H1 (cell line): ENCODE data around the gene RYK. TPM values are rescaled to one million over a fixed set of nuclear protein-coding genes. Genes with fewer than 3 reads are reported as not detected.

Experiments used
- CTCF ChIA-PET: fragments of 300-600 bp; sonication (Branson Sonifier 250); formaldehyde crosslinking; loops from one replicate; lab custom pipeline; 2021; ENCODE audit not compliant: partially characterized antibody; lab: Charles Lee
- POLR2A ChIA-PET: fragments of 300-600 bp; sonication (Branson Sonifier 250); formaldehyde crosslinking; loops from one replicate; lab custom pipeline; 2021; ENCODE audit warnings: inconsistent platforms; ENCODE audit not compliant: partially characterized antibody; lab: Charles Lee
- DNase-seq, 2 experiments: peaks; one replicate each; pipeline versions ENCODE4 v3.0.0 to v3.0.0-alpha.2; 2010 to 2022; ENCODE audit warnings: low spot score in 2 of 2, low read depth in 1 of 2, mixed read lengths in 1 of 2
- FAIRE-seq: peaks from 2 replicates; lab custom pipeline; 2011; peaks lifted over from hg19 to GRCh38; lab: Jason Lieb, UNC
- H2AFZ ChIP-seq: 2 replicates; pipeline ENCODE4 v1.8.1; 2012; ENCODE audit warnings: low read length, inconsistent platforms
- H2AK5ac ChIP-seq: 2 replicates; pipeline ENCODE4 v1.6.1; 2013; ENCODE audit warnings: low read depth, low read length
- H2BK120ac ChIP-seq: replicated peaks from 2 replicates; pipeline ENCODE3; 2013; ENCODE audit warnings: low read depth, low read length, inconsistent platforms
- H2BK12ac ChIP-seq: 2 replicates; pipeline ENCODE4 v1.6.1; 2013; ENCODE audit warnings: low read depth, low read length
- H2BK15ac ChIP-seq: 2 replicates; pipeline ENCODE4 v1.6.1; 2013; ENCODE audit warnings: low read length
- H2BK20ac ChIP-seq: 2 replicates; pipeline ENCODE4 v1.6.1; 2013; ENCODE audit warnings: low read length
- H2BK5ac ChIP-seq: 2 replicates; pipeline ENCODE4 v1.6.1; 2013; ENCODE audit warnings: low read depth, low read length
- H3K14ac ChIP-seq: 2 replicates; pipeline ENCODE4 v1.6.1; 2013; ENCODE audit warnings: inconsistent platforms; ENCODE audit not compliant: insufficient read length
- H3K18ac ChIP-seq: 2 replicates; pipeline ENCODE4 v1.6.1; 2013; ENCODE audit warnings: low read length; ENCODE audit errors: extremely low read depth
- H3K23ac ChIP-seq: 2 replicates; pipeline ENCODE4 v1.6.1; 2013; ENCODE audit warnings: inconsistent platforms; ENCODE audit not compliant: insufficient read length
- H3K23me2 ChIP-seq: 2 replicates; pipeline ENCODE4 v1.6.1; 2013; ENCODE audit warnings: low read depth, low read length
- H3K27ac ChIP-seq: 2 replicates; pipeline ENCODE4 v1.6.1; 2011; ENCODE audit warnings: low read depth, low read length, inconsistent platforms
- H3K27me3 ChIP-seq, 4 experiments: replicated peaks in 1 of 4; 1 replicate in 1 of 4; 2 replicates in 3 of 4; pipeline versions ENCODE4 v1.6.1 to v1.8.1; 2011 to 2013; ENCODE audit warnings: low read length in 3 of 4, mild to moderate bottlenecking in 3 of 4, inconsistent platforms in 2 of 4, mixed read lengths in 2 of 4, moderate library complexity in 1 of 4; ENCODE audit not compliant: control insufficient read depth in 3 of 4, insufficient read depth in 3 of 4; ENCODE audit errors: extremely low read depth in 1 of 4
- H3K36me3 ChIP-seq, 4 experiments: 2 replicates each; pipeline versions ENCODE4 v1.6.1 to v1.8.1; 2011 to 2013; ENCODE audit warnings: mild to moderate bottlenecking in 4 of 4, low read length in 3 of 4, moderate library complexity in 2 of 4, control low read depth in 1 of 4, inconsistent platforms in 1 of 4; ENCODE audit not compliant: insufficient read depth in 4 of 4, control insufficient read depth in 2 of 4
- H3K4ac ChIP-seq: replicated peaks from 2 replicates; pipeline ENCODE3; 2013; ENCODE audit warnings: low read length, low read depth, mixed read lengths, inconsistent platforms; ENCODE audit not compliant: insufficient read length
- H3K4me1 ChIP-seq, 4 experiments: replicated peaks in 1 of 4; 1 replicate in 1 of 4; 2 replicates in 3 of 4; pipeline versions ENCODE4 v1.6.1 to v1.8.1; 2011 to 2013; ENCODE audit warnings: low read length in 3 of 4, inconsistent platforms in 2 of 4, mixed read lengths in 1 of 4; ENCODE audit not compliant: insufficient read depth in 4 of 4, control insufficient read depth in 3 of 4
- H3K4me2 ChIP-seq, 2 experiments: 2 replicates each; pipeline versions ENCODE4 v1.6.1 to v1.8.1; 2011 to 2013; ENCODE audit warnings: low read depth in 2 of 2, low read length in 2 of 2, control low read depth in 1 of 2, inconsistent platforms in 1 of 2, mild to moderate bottlenecking in 1 of 2; ENCODE audit not compliant: insufficient read depth in 1 of 2
- H3K4me3 ChIP-seq, 4 experiments: fragments of 200-600, 300-600 bp in 1 of 4; sonication (generic), shearing (Covaris generic), sonication (Bioruptor Twin) in 1 of 4; 2 replicates each; pipeline versions ENCODE4 v1.5.1 to v1.8.1; 2011 to 2016; ENCODE audit warnings: low read length in 4 of 4, low read depth in 3 of 4, control low read depth in 2 of 4, inconsistent platforms in 2 of 4, mild to moderate bottlenecking in 2 of 4, mixed read lengths in 1 of 4, moderate library complexity in 1 of 4; ENCODE audit not compliant: insufficient read depth in 2 of 4; ENCODE audit errors: extremely low read depth in 1 of 4
- H3K56ac ChIP-seq: replicated peaks from 2 replicates; pipeline ENCODE3; 2013; ENCODE audit warnings: low read depth, mild to moderate bottlenecking, mixed read lengths, low read length, inconsistent platforms; ENCODE audit not compliant: insufficient read length
- H3K79me1 ChIP-seq: 2 replicates; pipeline ENCODE4 v1.6.1; 2013; ENCODE audit warnings: low read depth, low read length, control low read depth
- H3K79me2 ChIP-seq, 2 experiments: 2 replicates each; pipeline versions ENCODE4 v1.6.1 to v1.8.1; 2012 to 2013; ENCODE audit warnings: low read length in 2 of 2, mild to moderate bottlenecking in 2 of 2, inconsistent platforms in 1 of 2; ENCODE audit not compliant: insufficient read depth in 2 of 2, control insufficient read depth in 1 of 2
- H3K9ac ChIP-seq, 4 experiments: replicated peaks in 1 of 4; 1 replicate in 1 of 4; 2 replicates in 3 of 4; pipeline versions ENCODE4 v1.6.1 to v1.8.1; 2011 to 2013; ENCODE audit warnings: low read depth in 3 of 4, low read length in 3 of 4, control low read depth in 2 of 4, mild to moderate bottlenecking in 2 of 4, moderate library complexity in 2 of 4, inconsistent platforms in 1 of 4; ENCODE audit errors: extremely low read depth in 1 of 4
- H3K9me3 ChIP-seq, 2 experiments: 2 replicates each; pipeline versions ENCODE4 v1.6.1 to v1.8.1; 2012 to 2013; ENCODE audit warnings: mild to moderate bottlenecking in 2 of 2, moderate library complexity in 2 of 2, control low read depth in 1 of 2, inconsistent platforms in 1 of 2, low read depth in 1 of 2, low read length in 1 of 2, mixed read lengths in 1 of 2; ENCODE audit not compliant: insufficient read depth in 2 of 2
- H4K20me1 ChIP-seq, 2 experiments: replicated peaks in 1 of 2; 2 replicates each; pipeline versions ENCODE3 to v1.8.1; 2011 to 2013; ENCODE audit warnings: inconsistent platforms in 2 of 2, low read length in 2 of 2, mild to moderate bottlenecking in 1 of 2; ENCODE audit not compliant: insufficient read depth in 2 of 2, control insufficient read depth in 1 of 2
- H4K5ac ChIP-seq: 2 replicates; pipeline ENCODE4 v1.6.1; 2013; ENCODE audit warnings: low read length, low read depth, mixed read lengths, inconsistent platforms; ENCODE audit not compliant: insufficient read length
- H4K8ac ChIP-seq: 2 replicates; pipeline ENCODE4 v1.8.0; 2013; ENCODE audit warnings: mild to moderate bottlenecking, moderate library complexity, low read length, inconsistent platforms; ENCODE audit not compliant: insufficient read depth; ENCODE audit errors: extremely low read depth
- H4K91ac ChIP-seq: replicated peaks from 2 replicates; pipeline ENCODE3; 2013; ENCODE audit warnings: low read length, mixed read lengths, inconsistent platforms; ENCODE audit not compliant: insufficient read length
- CBX5 ChIP-seq: fragments of 300-800, 300-1000 bp; sonication (generic); IDR thresholded peaks from 2 replicates; pipeline ENCODE4 v1.7.1; 2016; ENCODE audit warnings: antibody characterized with exemption, low read length, low read depth
- E2F6 ChIP-seq: IDR thresholded peaks from 2 replicates; pipeline ENCODE4 v1.6.1; 2012; ENCODE audit warnings: inconsistent platforms
- FOSL1 ChIP-seq: IDR thresholded peaks from 2 replicates; pipeline ENCODE4 v1.6.1; 2011; ENCODE audit warnings: mild to moderate bottlenecking, low read depth, low read length, moderate library complexity; ENCODE audit not compliant: insufficient read depth
- POLR2AphosphoS5 ChIP-seq: IDR thresholded peaks from 2 replicates; pipeline ENCODE4 v1.6.1; 2011; ENCODE audit warnings: low read depth, low read length
- RAD21 ChIP-seq, 2 experiments: IDR thresholded peaks in 1 of 2; conservative IDR thresholded peaks in 1 of 2; 2 replicates each; pipeline ENCODE4 v1.6.1; 2011; ENCODE audit warnings: low read depth in 2 of 2, low read length in 2 of 2, improper control_type of control experiment in 1 of 2, inconsistent platforms in 1 of 2, mild to moderate bottlenecking in 1 of 2, moderate library complexity in 1 of 2
- RBBP5 ChIP-seq: IDR thresholded peaks from 2 replicates; pipeline ENCODE4 v1.7.1; 2012; ENCODE audit warnings: low read depth, mild to moderate bottlenecking, inconsistent platforms, low read length, moderate library complexity, borderline replicate concordance
- RFX5 ChIP-seq: IDR thresholded peaks from 2 replicates; pipeline ENCODE4 v1.6.1; 2011; ENCODE audit warnings: low read depth, low read length, improper control_type of control experiment, borderline replicate concordance
- WGBS, 2 experiments: shearing (Covaris generic) in 1 of 2; methylation state at CpG; one replicate each; pipeline versions ENCODE4 v1.1.6 to v1.1.7; 2013 to 2015; ENCODE audit warnings: low lambda C conversion rate in 2 of 2, mixed read lengths in 2 of 2, inconsistent platforms in 1 of 2, low coverage in 1 of 2, missing lambda C conversion rate in 1 of 2; ENCODE audit not compliant: insufficient replicate concordance in 2 of 2, insufficient coverage in 1 of 2, insufficient read length in 1 of 2; ENCODE audit errors: extremely low coverage in 1 of 2, missing lambda C conversion rate in 1 of 2; 5-methylcytosine and 5-hydroxymethylcytosine counted together
- polyA plus RNA-seq, 7 experiments: library from polyadenylated mRNA; depleted of rRNA in 3 of 7; stranded (reverse) in 5 of 7; unstranded in 2 of 7; fragments of >200 nt in 5 of 7; fragments of 200-250 nt in 2 of 7; gene quantifications; 1 replicate in 5 of 7; 2 replicates in 1 of 7; 4 replicates in 1 of 7; pipeline versions ENCODE4 v1.2.1 to v1.2.3, GENCODE V29; 2011 to 2013; ENCODE audit warnings: missing spikeins in 2 of 7, mixed read lengths in 2 of 7
- total RNA-seq: library from RNA; stranded (reverse); fragmentation: NEBNext Ultra II Directional; extraction: Animal tissue kit (Norgen Biotek cat#: 25700); gene quantifications from 2 replicates; pipeline ENCODE4 v1.2.1, GENCODE V29; 2021

The RYK gene
- total and polyA plus RNA-seq, 2 of the 8 experiments (the other 6 are each of a cell fraction or from before 2014, with no cell fraction given): 30.5 to 63.8 TPM

DNA sequence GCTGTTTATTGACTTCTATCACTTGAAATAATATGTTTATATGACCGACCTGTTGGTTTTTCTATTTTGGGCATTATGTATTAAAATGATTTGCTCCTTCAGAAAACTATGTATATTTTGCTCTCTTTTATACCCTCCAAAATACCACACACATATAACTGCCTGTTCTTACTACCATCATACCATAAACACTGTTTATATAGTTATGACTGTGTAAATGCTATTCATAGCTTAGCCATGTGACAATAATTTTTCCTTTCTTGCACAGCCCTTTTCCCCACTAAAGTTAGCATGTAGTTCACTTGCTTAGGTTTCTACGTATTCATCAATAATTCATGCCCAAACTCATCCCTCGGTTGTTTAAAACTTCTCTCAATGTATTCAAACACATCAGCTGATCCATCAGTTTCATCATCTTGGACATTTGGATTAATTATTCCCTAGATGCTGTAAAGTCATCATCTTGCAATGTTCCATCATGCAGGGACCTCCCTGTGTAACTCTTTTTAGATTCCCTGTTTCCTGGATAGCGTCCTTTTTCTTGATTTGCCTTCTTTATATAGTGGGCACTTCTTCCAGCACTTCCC lies 8.2 kb upstream of the RYK start:
- WGBS, 2 experiments: 89% methylated on average over 4 of the region's 4 CpGs; no CpG with 5 or more reads in 1 of the 2 experiments
- Histone ChIP-seq H2BK5ac (no peak overlapping the region), H3K4me2 (no peak overlapping the region), H3K23me2 (no peaks in the 10 kb centered on the region), H2BK20ac (no peak overlapping the region), H3K23ac (no peak overlapping the region), H3K36me3 (no peaks in the 10 kb centered on the region), H2AK5ac (no peak overlapping the region), H4K5ac (no peak overlapping the region), H3K56ac (no peak overlapping the region), H3K18ac (no peak overlapping the region), H2BK12ac (no peak overlapping the region), H3K27me3 (no peaks in the 10 kb centered on the region), H4K20me1 (no peaks in the 10 kb centered on the region), H3K9me3 (0 out of 4 replicates have a peak, but pooled peaks cover 0 to 2% of the 10 kb centered on the region in 2 experiments), H2AFZ (no peak overlapping the region), H3K4ac (no peak overlapping the region), H2BK120ac (no peak overlapping the region), H3K79me1 (no peaks in the 10 kb centered on the region), H3K79me2 (no peaks in the 10 kb centered on the region), H3K4me1 (peaks cover 2 to 7% (median 2%) of the 10 kb centered on the region in 4 experiments; a peak in 3 of 7 replicates), H3K27ac (no peak overlapping the region), H3K4me3 (no peak overlapping the region), H3K9ac (no peak overlapping the region), H3K14ac (no peak overlapping the region), H4K8ac (no peak overlapping the region), H4K91ac (no peak overlapping the region), H2BK15ac (no peak overlapping the region)
- DNase-seq: no peak
- TF ChIP-seq RBBP5 (no peak), RFX5 (no peak), CBX5 (no peak), FOSL1 (no peak), RAD21 (IDR thresholded peaks at IDR 0.05 in 1 of 2, conservative IDR thresholded peaks at IDR 0.05 in 1 of 2; ENCODE audit: low read depth in 2 of 2, low read length in 2 of 2) (no peak), POLR2AphosphoS5 (no peak), E2F6 (no peak)
- ChIA-PET POLR2A (no interaction called here), CTCF (interaction anchor here (0.7 kb wide), 1 partner anchor 46 kb away, joined by 3 read pairs; no protein-coding TSS in a partner anchor)
- FAIRE-seq: no peak
